GM06990 (cell line): ENCODE results near the gene DLX1.

Experiments
- DNase-seq: peaks from one replicate; pipeline ENCODE4 v3.0.0-alpha.2; 2011; ENCODE audit not compliant: insufficient read length; ENCODE audit errors: extremely low read depth
- H3K27me3 ChIP-seq: replicated peaks from 2 replicates; pipeline ENCODE4 v1.6.0; 2011; ENCODE audit warnings: low read length; ENCODE audit not compliant: control insufficient read depth, insufficient read depth
- H3K36me3 ChIP-seq: 2 replicates; pipeline ENCODE4 v1.5.1; 2011; ENCODE audit warnings: low read length; ENCODE audit not compliant: control insufficient read depth, insufficient read depth
- H3K4me3 ChIP-seq: replicated peaks from 2 replicates; pipeline ENCODE4 v1.5.1; 2011; ENCODE audit warnings: low read depth, mild to moderate bottlenecking, control low read depth, low read length
- TF ChIP-seq, protein P1 (sequence below): IDR thresholded peaks from 2 replicates; pipeline ENCODE4 v1.5.1; 2011; ENCODE audit warnings: low read length, control low read depth, mild to moderate bottlenecking, inconsistent platforms; ENCODE audit not compliant: insufficient read depth, poor library complexity, severe bottlenecking

The DLX1 gene

DNA sequence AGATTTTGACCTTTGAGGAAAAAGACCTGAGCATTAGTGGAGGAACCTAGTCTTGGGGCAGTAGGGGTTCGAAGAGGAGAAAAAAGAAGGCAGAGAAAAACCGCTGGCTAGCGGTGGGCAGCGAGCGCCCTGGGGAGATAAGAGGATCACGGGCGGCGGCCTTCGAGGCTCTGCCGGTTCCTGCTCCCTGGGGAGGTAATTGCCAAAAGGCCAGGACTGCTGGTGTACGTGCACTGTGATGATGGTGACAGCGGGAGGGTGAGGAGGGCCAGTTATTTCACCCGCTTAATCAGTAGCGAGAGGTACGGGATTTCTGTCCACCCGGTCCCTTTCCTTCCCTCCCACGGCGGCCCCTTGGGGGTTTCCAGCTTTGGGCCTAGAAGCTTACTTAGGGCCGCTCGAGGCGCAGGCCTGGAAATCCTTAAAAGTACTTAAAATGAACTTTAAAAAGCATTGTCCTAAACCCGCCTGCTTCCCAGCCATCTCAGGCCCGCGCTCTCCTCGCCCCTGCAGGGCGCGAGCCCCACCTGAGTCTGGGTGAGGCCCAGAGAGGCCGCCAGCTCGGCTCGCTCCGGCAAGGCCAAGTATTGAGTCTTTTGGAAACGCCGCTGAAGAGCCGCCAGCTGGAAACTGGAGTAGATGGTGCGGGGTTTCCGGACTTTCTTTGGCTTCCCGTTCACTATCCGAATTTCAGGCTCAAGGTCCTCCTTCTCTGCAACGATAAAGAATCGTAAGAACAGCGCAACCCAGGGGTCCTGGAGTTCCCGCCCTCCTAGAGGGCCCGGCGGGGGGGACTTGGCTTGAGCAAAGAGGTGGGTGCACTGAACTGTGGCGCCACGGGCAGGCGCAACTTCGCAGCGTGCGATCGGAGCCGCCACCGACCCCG lies 15.9 kb downstream of the DLX1 start:
- Histone ChIP-seq H3K4me3 (peak overlapping the region; percentile 69), H3K27me3 (no peaks in the 10 kb centered on the region; the same call in none of the 2 replicates), H3K36me3 (no peaks in the 10 kb centered on the region)
- DNase-seq: no peak
- TF ChIP-seq, protein P1, sequence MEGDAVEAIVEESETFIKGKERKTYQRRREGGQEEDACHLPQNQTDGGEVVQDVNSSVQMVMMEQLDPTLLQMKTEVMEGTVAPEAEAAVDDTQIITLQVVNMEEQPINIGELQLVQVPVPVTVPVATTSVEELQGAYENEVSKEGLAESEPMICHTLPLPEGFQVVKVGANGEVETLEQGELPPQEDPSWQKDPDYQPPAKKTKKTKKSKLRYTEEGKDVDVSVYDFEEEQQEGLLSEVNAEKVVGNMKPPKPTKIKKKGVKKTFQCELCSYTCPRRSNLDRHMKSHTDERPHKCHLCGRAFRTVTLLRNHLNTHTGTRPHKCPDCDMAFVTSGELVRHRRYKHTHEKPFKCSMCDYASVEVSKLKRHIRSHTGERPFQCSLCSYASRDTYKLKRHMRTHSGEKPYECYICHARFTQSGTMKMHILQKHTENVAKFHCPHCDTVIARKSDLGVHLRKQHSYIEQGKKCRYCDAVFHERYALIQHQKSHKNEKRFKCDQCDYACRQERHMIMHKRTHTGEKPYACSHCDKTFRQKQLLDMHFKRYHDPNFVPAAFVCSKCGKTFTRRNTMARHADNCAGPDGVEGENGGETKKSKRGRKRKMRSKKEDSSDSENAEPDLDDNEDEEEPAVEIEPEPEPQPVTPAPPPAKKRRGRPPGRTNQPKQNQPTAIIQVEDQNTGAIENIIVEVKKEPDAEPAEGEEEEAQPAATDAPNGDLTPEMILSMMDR: no peak

DNA sequence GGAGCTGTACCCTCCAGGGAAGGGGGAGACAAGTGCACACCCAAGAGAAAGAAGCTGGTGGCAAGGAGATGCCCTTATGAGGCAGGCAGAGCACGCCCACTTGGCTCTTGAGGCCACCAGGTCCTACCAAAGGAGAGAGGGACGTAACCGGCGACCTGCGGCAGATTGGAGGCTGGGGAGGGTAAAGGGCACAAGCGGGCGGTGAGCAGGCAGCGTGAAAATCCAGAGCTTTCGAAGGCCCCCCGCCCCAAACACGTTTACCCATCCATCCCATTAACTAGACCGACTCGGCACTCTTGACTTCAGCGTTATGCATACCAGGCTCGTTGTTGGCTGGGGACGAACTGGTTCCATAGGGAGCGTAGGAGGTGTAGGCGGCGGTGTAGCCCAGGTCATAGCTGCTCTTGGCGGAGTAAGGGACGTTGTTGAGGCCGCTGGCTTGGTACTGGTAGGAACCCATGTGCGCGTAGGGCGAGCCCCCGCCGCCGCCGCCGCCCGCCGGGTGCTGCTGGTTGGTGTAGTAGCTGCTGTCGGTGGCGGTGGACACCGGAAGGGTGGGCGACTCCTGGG lies 16.6 kb downstream of the DLX1 start:
- TF ChIP-seq, protein P1: no peak
- no peaks in the 10 kb centered on the region; the same call in none of the 2 replicates for H3K27me3 ChIP-seq
- H3K4me3 ChIP-seq: peak overlapping the region; percentile 69
- no peaks in the 10 kb centered on the region for H3K36me3 ChIP-seq
- DNase-seq: no peak

DNA sequence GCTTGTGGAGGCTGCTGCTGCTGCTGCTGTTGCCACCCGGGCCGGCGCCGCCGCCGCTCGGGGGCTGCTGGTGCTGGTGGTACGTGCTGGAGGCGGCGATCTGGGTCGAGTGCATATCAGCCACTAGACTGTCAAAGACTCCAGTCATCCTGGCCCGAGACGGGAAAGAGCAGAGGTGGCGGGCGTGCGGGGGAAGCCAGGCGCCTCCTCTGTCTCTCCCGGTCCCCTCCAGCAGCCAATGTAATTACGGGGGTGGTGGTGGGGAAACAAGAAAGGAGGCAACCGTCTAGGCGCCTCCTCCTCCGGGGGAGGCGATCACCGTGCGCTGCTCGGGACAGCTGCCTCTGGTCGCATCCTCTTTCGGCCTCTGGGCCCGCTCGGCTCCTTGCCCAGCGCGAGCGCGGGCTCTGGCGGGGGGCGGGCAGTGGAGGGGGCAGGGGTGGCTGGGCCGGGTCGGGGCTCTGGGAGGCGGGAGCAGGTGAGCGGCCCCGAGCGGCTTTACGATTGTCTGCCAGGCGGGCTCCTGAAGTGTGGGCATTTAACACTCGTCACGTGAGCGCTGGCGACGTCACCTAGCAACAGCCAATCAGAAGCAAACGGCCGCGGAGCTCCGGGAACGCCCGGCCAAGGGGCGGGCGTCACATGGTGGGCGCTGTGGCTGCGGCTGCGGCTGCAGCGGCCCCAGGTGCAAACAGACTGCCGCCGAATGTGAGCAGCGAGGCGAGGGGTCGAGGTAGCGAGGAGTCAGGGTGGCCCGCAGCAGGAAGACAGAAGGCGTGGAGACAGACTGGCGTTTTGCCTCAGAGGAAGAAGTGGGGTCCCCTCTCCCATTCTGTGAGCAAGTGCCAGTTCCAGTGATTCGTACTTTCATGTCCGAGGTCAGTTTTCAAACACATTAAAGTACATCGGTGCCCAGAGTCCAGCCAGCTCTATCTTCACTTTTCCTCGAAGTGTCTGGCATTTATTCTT lies 17.4 kb downstream of the DLX1 start, which contains the start of gene DLX2:
TSS of gene DLX2 (minus strand) at position 510 of the 969 bp plus-strand sequence. CDS start at position 148, 362 bp downstream.
- peak; percentile 89 for DNase-seq
- H3K4me3 ChIP-seq: peak within 1 kb of the TSS; percentile 69
- TF ChIP-seq, protein P1: no peak
- no peaks in the 10 kb centered on the region for H3K36me3 ChIP-seq
- no peaks in the 10 kb centered on the region; the same call in none of the 2 replicates for H3K27me3 ChIP-seq

DNA sequence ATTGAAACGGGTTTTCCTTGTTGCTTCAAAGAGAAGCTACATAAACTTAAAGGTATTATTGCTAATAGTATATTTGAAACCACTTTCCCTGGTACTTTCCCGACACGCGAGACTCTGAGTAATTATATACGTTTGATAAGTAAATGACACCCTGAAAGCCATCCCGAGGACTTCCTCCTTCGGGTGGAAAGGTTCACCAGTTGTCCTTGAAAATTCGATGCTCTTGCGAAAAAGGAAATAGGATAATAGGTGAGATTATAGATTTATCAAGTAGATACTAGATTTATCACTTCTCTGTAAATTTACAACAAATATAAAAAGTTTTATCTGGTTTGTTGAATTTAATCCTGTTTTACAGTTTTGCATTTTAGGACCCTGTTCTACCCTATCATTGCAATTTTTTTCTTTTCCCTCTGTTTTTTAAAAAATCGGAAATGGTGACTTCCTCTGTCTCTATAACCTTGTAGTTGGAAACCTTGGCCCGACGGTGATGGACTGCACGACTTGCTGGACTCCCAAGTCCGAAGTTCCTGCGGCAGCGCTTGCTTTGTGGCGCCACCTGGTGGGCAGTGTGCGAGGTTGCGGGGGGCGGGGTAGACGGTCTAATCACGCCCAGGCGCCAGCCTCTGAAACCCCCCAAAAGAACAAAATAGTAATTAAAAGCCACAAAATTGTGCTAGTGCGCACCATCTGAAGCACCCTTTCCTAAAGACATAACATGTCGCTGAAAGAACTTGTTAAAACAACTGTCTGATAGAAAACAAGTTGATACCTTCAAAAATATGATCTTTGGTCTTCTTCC lies 18.4 kb downstream of the DLX1 start:
- Histone ChIP-seq H3K36me3 (no peaks in the 10 kb centered on the region), H3K4me3 (peak overlapping the region; percentile 69), H3K27me3 (no peaks in the 10 kb centered on the region; the same call in none of the 2 replicates)
- TF ChIP-seq, protein P1: peak; percentile 96
- DNase-seq: peak; percentile 67
